ENCODE results near the gene SPTB.
A peak's percentile ranks its signal among the peaks of the same experiment; 100 is the strongest.
"Not testable (repeated sequence)": the region's sequence is repeated elsewhere in the genome, so short reads cannot be mapped to it uniquely, and the experiment has no call there.

SPTB gene

GRCh38 chr14:64879635-64880220 is at the start of gene SPTB:
Gene SPTB (minus strand): TSS chr14:64879907. CDS start chr14:64823094, 56,813 bp downstream.
- DNase-seq = peak; percentile 57

DNA sequence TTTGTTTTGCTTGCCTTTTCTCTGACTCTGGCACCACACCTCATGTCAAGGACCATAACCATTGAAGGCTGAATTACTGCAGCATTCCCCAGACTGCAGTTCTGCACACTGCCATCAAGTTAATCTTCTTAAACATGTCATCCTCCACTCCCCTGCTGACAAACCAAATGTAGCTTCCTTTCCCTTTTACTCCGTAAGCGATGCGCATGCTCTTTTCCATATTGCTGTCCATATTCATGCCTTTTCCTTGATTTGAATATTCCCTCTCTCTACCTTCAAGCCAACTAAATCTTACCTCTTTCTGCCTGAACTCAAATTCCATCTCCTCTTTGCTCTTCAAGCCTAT is 49.3 kb upstream of the SPTB start:
- no peak for DNase-seq

- DNase-seq = no peak
Measured at GRCh38 chr14:64928239-64929013, 48.7 kb upstream of the SPTB start.

- DNase-seq = no peak
Measured at GRCh38 chr14:64927031-64927430, 47.3 kb upstream of the SPTB start.

DNA sequence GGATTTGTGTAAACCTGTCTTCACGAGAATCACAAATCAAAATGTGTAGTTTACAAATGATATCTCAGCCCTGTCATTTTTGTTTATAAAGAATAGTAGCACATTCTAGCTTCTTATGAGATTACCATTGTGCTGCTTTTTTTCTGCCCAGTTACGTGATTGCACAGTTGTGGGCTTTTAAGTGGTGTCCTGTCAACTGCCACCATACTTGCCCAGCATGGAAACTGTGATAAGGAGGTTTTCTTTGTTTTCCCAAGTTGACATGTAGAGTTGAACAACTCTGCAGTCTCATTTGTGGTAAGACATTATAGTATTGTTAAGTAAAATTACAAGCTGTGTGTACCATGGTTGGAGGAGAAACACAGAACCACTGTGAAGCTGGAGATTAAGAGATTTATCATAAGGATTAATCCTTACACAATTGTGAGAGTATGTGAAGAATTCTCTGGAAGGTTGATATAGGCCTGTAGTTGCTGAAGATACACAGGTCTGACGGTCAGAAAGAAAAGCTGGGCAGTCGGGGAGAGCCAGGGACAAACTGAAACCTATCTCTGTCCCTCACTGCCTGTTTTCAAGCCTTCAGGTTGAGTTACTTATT is 46.8 kb upstream of the SPTB start:
- no peak for DNase-seq

DNA sequence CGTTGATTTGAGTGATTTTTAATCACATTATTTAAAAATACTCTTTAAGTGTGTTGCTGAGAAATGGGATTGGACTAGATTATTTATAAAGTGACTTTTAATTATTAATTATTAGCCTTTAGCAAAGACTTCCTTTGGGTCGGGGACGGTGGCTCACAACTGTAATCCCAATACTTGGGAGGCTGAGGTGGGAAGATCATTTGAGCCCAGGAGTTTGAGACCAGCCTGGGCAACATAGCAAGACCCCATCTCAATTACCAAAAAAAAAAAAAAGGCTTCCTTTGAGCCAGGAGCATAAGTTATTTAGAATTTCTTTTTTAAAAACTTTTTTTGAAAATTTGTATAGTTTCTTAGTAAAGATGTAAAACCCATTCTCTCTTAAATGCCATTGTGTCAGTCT is 43.3 kb upstream of the SPTB start:
- DNase-seq = no peak

DNA sequence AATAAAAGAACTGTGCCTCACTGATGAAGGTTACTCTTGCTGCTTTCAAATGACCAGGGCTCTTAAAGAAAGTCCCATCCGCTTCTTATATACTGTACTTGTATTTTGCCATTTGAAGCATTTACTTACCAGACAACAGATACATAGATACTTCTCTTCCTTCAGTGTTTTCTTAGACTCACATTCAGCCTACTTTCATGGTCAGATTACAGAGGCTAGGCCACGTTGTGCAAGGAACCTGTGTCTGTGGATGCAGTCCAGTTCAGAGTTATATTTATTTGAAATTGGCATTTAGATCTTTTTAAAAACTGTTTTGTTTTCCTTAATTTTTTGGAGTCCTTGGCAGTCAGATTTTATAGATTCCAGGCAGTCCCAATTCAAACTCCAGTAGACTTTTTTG is 40.8 kb upstream of the SPTB start:
- no peak for DNase-seq

GRCh38 chr14:64919618-64920017 is 39.9 kb upstream of the SPTB start:
- no peak for DNase-seq

- DNase-seq = no peak
Measured at GRCh38 chr14:64919215-64919614, 39.5 kb upstream of the SPTB start.

DNA sequence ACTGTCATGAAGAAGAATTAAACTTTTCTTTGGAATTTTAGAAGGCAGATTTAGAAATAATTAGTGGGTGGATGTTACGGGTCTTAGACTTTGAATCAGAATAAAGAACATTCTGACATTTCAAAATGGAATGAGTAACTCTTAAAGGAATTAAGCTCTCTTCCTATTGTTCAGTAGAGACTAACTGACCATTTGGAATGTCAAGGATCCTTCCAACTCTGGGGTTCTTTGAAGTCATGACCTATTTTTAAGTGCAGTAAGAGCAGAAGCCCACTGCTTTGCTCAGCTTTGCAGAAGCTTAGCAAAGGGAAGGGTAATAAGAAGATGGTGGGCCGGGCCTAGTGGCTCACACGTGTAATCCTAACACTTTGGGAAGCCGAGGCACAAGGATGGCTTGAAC is 38.5 kb upstream of the SPTB start:
- no peak for DNase-seq

GRCh38 chr14:64915797-64916196 is 36.1 kb upstream of the SPTB start:
- DNase-seq = no peak

DNA sequence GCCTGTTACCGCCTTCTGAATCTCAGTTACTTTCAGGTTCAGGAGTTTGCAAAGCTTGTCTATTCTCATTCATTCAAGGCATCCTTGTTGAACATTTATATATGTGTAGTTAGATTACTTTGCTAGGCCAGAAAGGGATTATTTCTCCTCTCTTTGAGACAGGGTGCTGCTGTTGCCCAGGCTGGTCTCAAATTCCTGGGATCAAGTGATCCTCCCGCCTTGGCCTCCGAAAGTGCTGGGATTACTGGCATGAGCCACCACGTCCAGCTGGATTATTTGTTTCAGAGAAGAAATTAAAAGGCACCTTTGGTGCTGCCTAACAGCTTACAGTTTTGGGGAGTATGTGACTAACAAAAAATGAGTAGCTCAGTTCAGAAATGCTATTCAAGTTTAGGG is 35.3 kb upstream of the SPTB start:
- DNase-seq = no peak

DNA sequence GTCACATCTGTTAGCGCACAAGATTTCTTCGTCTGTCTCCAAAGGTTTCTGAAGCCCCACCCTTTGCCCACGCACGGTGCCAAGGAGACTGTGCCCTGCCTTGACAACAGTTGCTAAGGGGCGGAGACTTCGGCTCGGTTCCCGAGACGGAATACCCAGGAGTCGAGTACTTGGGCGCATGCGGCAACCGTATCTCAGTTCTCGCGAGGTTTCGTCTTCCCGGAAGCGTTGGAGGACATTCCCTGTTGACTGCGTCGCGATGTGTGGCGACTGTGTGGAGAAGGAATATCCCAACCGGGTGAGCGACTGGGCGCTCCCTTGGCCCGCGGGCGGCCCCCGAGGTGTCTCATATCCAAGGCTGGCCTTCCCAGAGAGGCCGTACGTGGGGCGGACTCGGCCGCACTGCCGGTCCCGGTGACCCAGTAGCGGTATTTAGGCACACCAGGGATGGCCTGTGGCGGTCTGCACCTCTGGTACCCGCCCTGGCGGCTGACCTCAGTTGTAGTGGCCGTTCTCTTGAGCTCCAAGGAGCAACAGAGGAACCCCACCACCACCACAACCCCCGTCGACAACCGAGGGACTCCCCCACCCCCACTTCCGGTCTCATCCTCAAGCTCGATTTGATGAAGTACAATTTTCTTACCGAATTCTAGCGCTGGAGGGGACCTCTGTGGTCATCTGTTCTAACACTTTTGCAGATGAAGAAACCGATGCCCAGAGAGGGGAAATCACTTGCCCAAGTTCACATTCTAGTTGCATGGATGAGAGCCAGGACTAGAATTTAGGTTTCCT is 34.7 kb upstream of the SPTB start, which contains the start of gene CHURC1:
CHURC1 (plus strand) TSS at position 219 of the 792 bp plus-strand sequence; CDS start at position 260, 41 bp downstream.
- peak; percentile 64 for DNase-seq

GRCh38 chr14:64913477-64913876 is 33.8 kb upstream of the SPTB start:
- DNase-seq = not testable (repeated sequence)

DNA sequence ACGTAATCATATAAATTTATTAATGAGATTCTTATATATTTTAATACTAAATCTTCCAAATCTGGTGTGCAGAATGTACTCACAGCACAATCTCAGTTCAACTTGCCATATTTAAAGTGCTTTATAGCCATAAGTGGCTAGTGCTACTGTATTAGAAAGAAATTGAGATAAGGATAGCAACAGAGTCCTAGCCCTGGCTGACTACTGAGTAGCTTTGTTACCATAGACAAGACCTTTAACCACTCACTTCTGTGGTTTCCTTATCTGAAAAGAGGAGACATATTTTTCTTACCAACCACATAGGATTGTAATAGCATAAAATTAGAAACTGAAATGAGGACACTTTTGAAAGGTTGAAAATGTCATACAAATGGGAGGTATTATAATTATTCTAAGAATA is 32.6 kb upstream of the SPTB start:
- no peak for DNase-seq

- no peak for DNase-seq
Measured at GRCh38 chr14:64910847-64911495, 31.3 kb upstream of the SPTB start.

DNA sequence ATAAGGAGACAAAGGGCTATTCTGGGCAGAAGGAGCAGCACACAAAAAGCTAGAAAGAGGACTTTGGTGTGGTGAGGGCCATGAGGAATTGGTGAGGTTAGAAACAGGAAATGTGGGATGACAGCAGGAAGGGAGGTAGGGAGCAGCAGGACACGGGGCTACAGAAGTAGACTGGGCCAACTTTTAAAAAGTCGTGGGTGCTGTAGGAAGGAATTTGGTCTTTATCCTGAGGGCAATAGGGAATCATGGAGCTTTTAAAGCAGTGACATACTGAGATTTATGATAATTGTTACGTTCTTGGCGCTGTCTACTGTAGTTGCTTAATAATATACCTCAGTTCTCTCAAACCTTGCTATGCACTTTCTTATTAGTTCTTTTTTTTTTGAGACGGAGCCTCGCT is 26.3 kb upstream of the SPTB start:
- DNase-seq = no peak

DNA sequence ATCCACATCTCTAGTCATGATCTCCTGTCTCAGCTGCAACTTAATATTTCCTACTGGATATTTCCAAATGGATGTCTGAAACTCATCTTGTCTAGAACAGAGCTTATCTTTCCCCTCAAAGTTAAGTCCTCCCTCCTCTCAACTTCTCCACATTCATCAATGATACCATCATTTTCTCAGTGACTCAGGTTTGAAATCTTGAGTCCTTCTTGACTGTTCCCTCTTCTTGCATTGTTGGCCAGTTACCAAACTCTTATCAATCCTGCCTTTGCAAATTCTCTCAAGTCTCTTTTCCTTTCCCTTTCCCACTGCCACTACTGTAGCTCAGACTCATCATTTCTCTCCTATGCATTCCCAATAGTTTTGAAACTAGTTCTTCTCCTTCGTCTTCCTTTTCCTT is 20.3 kb upstream of the SPTB start:
- no peak for DNase-seq

DNA sequence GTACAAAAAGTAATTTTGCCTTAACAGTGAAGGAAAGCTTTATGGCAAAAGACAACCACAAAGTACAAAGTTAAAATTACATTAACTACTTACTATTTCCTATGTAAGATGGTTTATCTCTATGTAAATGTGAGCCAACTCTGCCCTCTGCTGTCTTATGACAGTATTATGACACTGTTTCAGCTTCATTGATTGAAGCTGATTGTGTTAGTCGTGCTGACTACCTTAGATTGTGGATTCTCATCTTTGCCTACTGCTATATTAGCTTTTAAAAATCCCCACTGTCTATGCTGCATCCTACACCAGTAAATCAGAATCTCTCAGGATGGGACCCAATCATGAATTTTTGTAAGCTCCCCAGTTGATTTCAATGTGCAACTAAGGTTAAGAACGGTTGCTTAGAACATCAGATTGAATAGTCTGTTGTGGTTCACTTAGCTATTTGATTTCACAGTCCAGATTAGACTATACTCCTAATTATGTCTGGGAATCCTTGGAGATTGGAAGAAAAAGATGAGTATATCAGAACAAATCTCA is 12.2 kb upstream of the SPTB start:
- DNase-seq = no peak

GRCh38 chr14:64891173-64891838 is 11.6 kb upstream of the SPTB start:
- DNase-seq = no peak

DNA sequence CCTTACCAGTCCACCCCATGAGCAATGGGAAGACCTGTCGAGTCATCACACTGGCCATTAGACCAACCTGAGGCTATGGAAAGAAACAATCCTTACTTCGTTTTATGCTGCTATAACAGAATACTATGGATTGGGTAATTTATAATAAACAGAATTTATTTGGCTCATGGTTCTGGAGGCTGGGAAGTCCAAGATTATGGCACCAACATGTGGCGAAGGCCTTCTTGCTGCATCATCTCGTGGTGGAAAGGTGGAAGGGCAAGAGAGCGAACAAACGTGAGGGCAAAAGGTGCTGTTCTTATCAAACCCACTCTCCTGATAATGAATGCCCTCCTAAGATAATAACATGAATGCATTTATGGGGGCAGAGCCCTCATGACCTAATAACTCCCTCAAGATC is 9.6 kb upstream of the SPTB start:
- DNase-seq = no peak

DNA sequence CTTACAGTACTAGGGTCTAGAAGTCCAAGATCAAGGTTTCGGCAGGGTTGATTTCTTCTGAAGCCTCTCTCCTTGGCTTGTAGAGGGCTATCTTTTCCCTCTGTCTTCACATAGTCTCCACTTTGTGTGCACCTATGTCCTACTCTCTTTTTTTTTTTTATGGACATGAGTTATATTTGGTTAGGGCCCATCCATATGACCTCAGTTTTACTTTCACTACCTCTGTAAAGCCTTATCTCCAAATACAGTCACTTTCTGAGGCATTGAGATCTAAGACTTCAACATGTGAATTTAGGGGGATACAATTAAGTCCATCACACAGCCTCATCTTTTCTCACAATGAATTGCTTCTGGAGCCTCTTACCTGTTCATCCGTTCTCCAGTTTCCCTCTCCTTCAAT is 5.9 kb upstream of the SPTB start:
- no peak for DNase-seq
